ENCODE results near the gene SLC1A7.
A peak's percentile ranks its signal among the peaks of the same experiment; 100 is the strongest.

The SLC1A7 gene

GRCh38 chr1:53165408-53165961 lies 23.0 kb upstream of the SLC1A7 start:
- H3K9me3 ChIP-seq (replicated peaks in 1 of 11), result no peaks in the 10 kb centered on the region; a peak in 1 of 22 replicates
- H3K4me2 ChIP-seq, result no peak overlapping the region
- no peak overlapping the region for H3K9ac ChIP-seq
- H3K4me3 ChIP-seq, result no peak overlapping the region
- H3K4me1 ChIP-seq, result peaks cover 0 to 5% (median 0%) of the 10 kb centered on the region in 10 experiments; a peak in 1 of 20 replicates
- H3K27me3 ChIP-seq, result no peaks in the 10 kb centered on the region
- H4K20me1 ChIP-seq, result no peaks in the 10 kb centered on the region
- no peak for TF ChIP-seq Cebpa-rat (IDR thresholded peaks at IDR 0.05)
- no peaks in the 10 kb centered on the region for H3K36me3 ChIP-seq
- H3K27ac ChIP-seq, result no peak overlapping the region

GRCh38 chr1:53163291-53163768 lies 20.9 kb upstream of the SLC1A7 start:
- Histone ChIP-seq H3K9ac (no peak overlapping the region), H3K27me3 (no peaks in the 10 kb centered on the region), H3K36me3 (no peaks in the 10 kb centered on the region), H3K4me2 (no peak overlapping the region; a peak in 1 of 22 replicates), H3K4me3 (no peak overlapping the region), H3K27ac (no peak overlapping the region), H4K20me1 (no peaks in the 10 kb centered on the region), H3K4me1 (peaks cover 0 to 5% (median 0%) of the 10 kb centered on the region in 10 experiments; a peak in 1 of 20 replicates), H3K9me3 (replicated peaks in 1 of 11) (no peaks in the 10 kb centered on the region; a peak in 1 of 22 replicates)
- TF ChIP-seq Cebpa-rat (IDR thresholded peaks at IDR 0.05), result no peak

- Histone ChIP-seq H3K27me3 (no peaks in the 10 kb centered on the region), H3K27ac (no peak overlapping the region), H3K4me3 (no peak overlapping the region), H3K4me2 (no peak overlapping the region), H3K4me1 (peaks cover 0 to 5% (median 0%) of the 10 kb centered on the region in 10 experiments; a peak in 1 of 20 replicates), H3K9me3 (replicated peaks in 1 of 11) (no peaks in the 10 kb centered on the region; a peak in 1 of 22 replicates), H3K36me3 (no peaks in the 10 kb centered on the region), H4K20me1 (no peaks in the 10 kb centered on the region), H3K9ac (no peak overlapping the region)
- TF ChIP-seq Cebpa-rat (IDR thresholded peaks at IDR 0.05), result no peak
Measured at GRCh38 chr1:53162621-53163020, 20.2 kb upstream of the SLC1A7 start.

GRCh38 chr1:53160924-53161378 lies 18.5 kb upstream of the SLC1A7 start:
- Histone ChIP-seq H3K4me1 (peaks cover 0 to 5% (median 0%) of the 10 kb centered on the region in 10 experiments; a peak in 1 of 20 replicates), H3K36me3 (no peaks in the 10 kb centered on the region), H3K4me2 (no peak overlapping the region), H3K27ac (no peak overlapping the region), H3K9me3 (replicated peaks in 1 of 11) (no peaks in the 10 kb centered on the region; a peak in 1 of 22 replicates), H4K20me1 (no peaks in the 10 kb centered on the region), H3K27me3 (no peaks in the 10 kb centered on the region), H3K9ac (no peak overlapping the region), H3K4me3 (no peak overlapping the region)
- TF ChIP-seq Cebpa-rat (IDR thresholded peaks at IDR 0.05), result no peak

GRCh38 chr1:53158900-53159299 lies 16.5 kb upstream of the SLC1A7 start:
- TF ChIP-seq Cebpa-rat (IDR thresholded peaks at IDR 0.05), result no peak
- Histone ChIP-seq H3K4me2 (no peak overlapping the region), H3K9me3 (replicated peaks in 1 of 11) (no peaks in the 10 kb centered on the region; a peak in 1 of 22 replicates), H3K36me3 (no peaks in the 10 kb centered on the region), H4K20me1 (no peaks in the 10 kb centered on the region), H3K4me1 (peaks cover 0 to 5% (median 0%) of the 10 kb centered on the region in 10 experiments; a peak in 1 of 20 replicates), H3K27ac (no peak overlapping the region), H3K27me3 (no peaks in the 10 kb centered on the region), H3K4me3 (no peak overlapping the region), H3K9ac (no peak overlapping the region)

GRCh38 chr1:53156783-53157182 lies 14.3 kb upstream of the SLC1A7 start:
- no peak overlapping the region for H3K4me2 ChIP-seq
- no peaks in the 10 kb centered on the region for H4K20me1 ChIP-seq
- no peak overlapping the region for H3K27ac ChIP-seq
- no peak overlapping the region for H3K9ac ChIP-seq
- TF ChIP-seq Cebpa-rat (IDR thresholded peaks at IDR 0.05), result peak in 1 of 11 experiments; percentile 41; a peak in 1 of 22 replicates
- no peaks in the 10 kb centered on the region for H3K4me1 ChIP-seq
- H3K4me3 ChIP-seq, result no peak overlapping the region
- H3K36me3 ChIP-seq, result no peaks in the 10 kb centered on the region
- no peaks in the 10 kb centered on the region for H3K27me3 ChIP-seq
- no peaks in the 10 kb centered on the region; a peak in 1 of 22 replicates for H3K9me3 ChIP-seq (replicated peaks in 1 of 11)

- Histone ChIP-seq H3K9me3 (replicated peaks in 1 of 11) (no peaks in the 10 kb centered on the region; a peak in 1 of 22 replicates), H3K4me2 (no peak overlapping the region), H3K27me3 (no peaks in the 10 kb centered on the region), H4K20me1 (no peaks in the 10 kb centered on the region), H3K36me3 (no peaks in the 10 kb centered on the region), H3K9ac (no peak overlapping the region), H3K27ac (no peak overlapping the region), H3K4me1 (no peaks in the 10 kb centered on the region), H3K4me3 (no peak overlapping the region)
- TF ChIP-seq Cebpa-rat (IDR thresholded peaks at IDR 0.05), result no peak
Measured at GRCh38 chr1:53155945-53156344, 13.5 kb upstream of the SLC1A7 start.

- Histone ChIP-seq H3K9me3 (replicated peaks in 1 of 11) (no peaks in the 10 kb centered on the region), H3K9ac (no peak overlapping the region), H3K27me3 (no peaks in the 10 kb centered on the region), H3K4me2 (no peak overlapping the region), H3K4me1 (no peaks in the 10 kb centered on the region), H3K4me3 (no peak overlapping the region), H3K36me3 (no peaks in the 10 kb centered on the region), H3K27ac (no peak overlapping the region), H4K20me1 (no peaks in the 10 kb centered on the region)
- no peak for TF ChIP-seq Cebpa-rat (IDR thresholded peaks at IDR 0.05)
Measured at GRCh38 chr1:53155534-53155933, 13.1 kb upstream of the SLC1A7 start.

GRCh38 chr1:53154859-53155438 lies 12.5 kb upstream of the SLC1A7 start:
- no peak overlapping the region for H3K4me3 ChIP-seq
- H3K27me3 ChIP-seq, result no peaks in the 10 kb centered on the region
- no peaks in the 10 kb centered on the region for H4K20me1 ChIP-seq
- H3K4me2 ChIP-seq, result no peak overlapping the region
- H3K9ac ChIP-seq, result no peak overlapping the region
- no peaks in the 10 kb centered on the region for H3K36me3 ChIP-seq
- no peaks in the 10 kb centered on the region for H3K9me3 ChIP-seq (replicated peaks in 1 of 11)
- no peak for TF ChIP-seq Cebpa-rat (IDR thresholded peaks at IDR 0.05)
- no peaks in the 10 kb centered on the region for H3K4me1 ChIP-seq
- H3K27ac ChIP-seq, result no peak overlapping the region

- no peak overlapping the region for H3K27ac ChIP-seq
- H3K4me2 ChIP-seq, result no peak overlapping the region
- H3K9me3 ChIP-seq (replicated peaks in 1 of 11), result no peaks in the 10 kb centered on the region
- no peaks in the 10 kb centered on the region for H4K20me1 ChIP-seq
- H3K4me1 ChIP-seq, result no peaks in the 10 kb centered on the region
- H3K27me3 ChIP-seq, result no peaks in the 10 kb centered on the region
- TF ChIP-seq Cebpa-rat (IDR thresholded peaks at IDR 0.05), result no peak
- no peak overlapping the region for H3K4me3 ChIP-seq
- no peak overlapping the region for H3K9ac ChIP-seq
- H3K36me3 ChIP-seq, result no peaks in the 10 kb centered on the region
Measured at GRCh38 chr1:53153752-53154151, 11.3 kb upstream of the SLC1A7 start.
